AG04450 (cell line): ENCODE measurements around the gene CCDC83. TPM values are rescaled to one million over a fixed set of nuclear protein-coding genes. Genes with fewer than 3 reads are reported as not detected.

Experiments
- CTCF ChIA-PET: fragments of 300-600, 350-600 bp; formaldehyde crosslinking; extraction: SDS; loops from one replicate; lab custom pipeline; 2022; ENCODE audit warnings: antibody characterized with exemption, inconsistent platforms; lab: Charles Lee
- POLR2A ChIA-PET: fragments of 350-600 bp; formaldehyde crosslinking; extraction: SDS; loops from one replicate; lab custom pipeline; 2021; ENCODE audit warnings: antibody characterized with exemption, inconsistent platforms; lab: Yijun Ruan, JAX
- DNase-seq: peaks from one replicate; pipeline ENCODE4 v3.0.0-alpha.2; 2011; ENCODE audit warnings: low read depth, low spot score
- H3K27ac ChIP-seq: one replicate; pipeline ENCODE4 v1.5.1; 2012; ENCODE audit warnings: low read depth, low read length, control low read depth
- H3K27me3 ChIP-seq: one replicate; pipeline ENCODE4 v1.6.0; 2012; ENCODE audit warnings: low read length; ENCODE audit not compliant: control insufficient read depth, insufficient read depth
- H3K4me3 ChIP-seq: 2 replicates; pipeline ENCODE4 v1.5.1; 2011; ENCODE audit warnings: mild to moderate bottlenecking, low read depth, low read length, control low read depth
- H3K9me3 ChIP-seq: 2 replicates; pipeline ENCODE4 v1.5.1; 2012; ENCODE audit warnings: low read length; ENCODE audit not compliant: control insufficient read depth, insufficient read depth
- polyA plus RNA-seq: library from polyadenylated mRNA; depleted of rRNA; stranded (reverse); fragments of >200 nt; gene quantifications from 2 replicates; pipeline ENCODE4 v1.2.3, GENCODE V29; 2011
- TF ChIP-seq, protein P1 (sequence below): IDR thresholded peaks from 2 replicates; pipeline ENCODE4 v1.5.1; 2011; ENCODE audit warnings: low read depth, low read length, control low read depth, inconsistent platforms

Gene CCDC83
- polyA plus RNA-seq, 1 experiment: not detected

DNA sequence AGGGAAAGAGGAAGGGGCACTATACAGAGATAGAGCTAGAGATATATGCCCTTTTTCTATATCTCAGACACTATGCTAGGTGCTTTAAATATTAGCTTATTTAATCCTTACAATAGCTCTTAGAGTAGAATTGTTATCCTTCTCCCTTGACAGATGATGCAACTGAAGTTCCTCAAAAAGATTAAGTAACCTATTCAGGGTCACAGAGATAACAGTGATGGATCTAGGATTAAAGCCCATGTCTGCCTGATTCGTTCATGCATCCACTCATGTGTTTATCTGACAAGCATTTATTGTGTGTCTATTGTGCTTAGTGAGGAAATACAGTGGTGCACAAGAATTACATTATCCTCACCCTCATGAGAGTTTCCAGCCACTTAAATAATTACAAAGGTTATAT lies 8.7 kb downstream of the CCDC83 start:
- no peak for DNase-seq
- ChIA-PET POLR2A (no interaction called here), CTCF (interaction anchor here (6.8 kb wide), 1 partner anchor 9 kb away, joined by 68 read pairs; the partner anchor contains the start of gene CCDC83)
- no peaks in the 10 kb centered on the region for H3K9me3 ChIP-seq
- no peak overlapping the region for H3K4me3 ChIP-seq
- no peaks in the 10 kb centered on the region for H3K27me3 ChIP-seq
- TF ChIP-seq, protein P1, sequence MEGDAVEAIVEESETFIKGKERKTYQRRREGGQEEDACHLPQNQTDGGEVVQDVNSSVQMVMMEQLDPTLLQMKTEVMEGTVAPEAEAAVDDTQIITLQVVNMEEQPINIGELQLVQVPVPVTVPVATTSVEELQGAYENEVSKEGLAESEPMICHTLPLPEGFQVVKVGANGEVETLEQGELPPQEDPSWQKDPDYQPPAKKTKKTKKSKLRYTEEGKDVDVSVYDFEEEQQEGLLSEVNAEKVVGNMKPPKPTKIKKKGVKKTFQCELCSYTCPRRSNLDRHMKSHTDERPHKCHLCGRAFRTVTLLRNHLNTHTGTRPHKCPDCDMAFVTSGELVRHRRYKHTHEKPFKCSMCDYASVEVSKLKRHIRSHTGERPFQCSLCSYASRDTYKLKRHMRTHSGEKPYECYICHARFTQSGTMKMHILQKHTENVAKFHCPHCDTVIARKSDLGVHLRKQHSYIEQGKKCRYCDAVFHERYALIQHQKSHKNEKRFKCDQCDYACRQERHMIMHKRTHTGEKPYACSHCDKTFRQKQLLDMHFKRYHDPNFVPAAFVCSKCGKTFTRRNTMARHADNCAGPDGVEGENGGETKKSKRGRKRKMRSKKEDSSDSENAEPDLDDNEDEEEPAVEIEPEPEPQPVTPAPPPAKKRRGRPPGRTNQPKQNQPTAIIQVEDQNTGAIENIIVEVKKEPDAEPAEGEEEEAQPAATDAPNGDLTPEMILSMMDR: no peak
- H3K27ac ChIP-seq: no peak overlapping the region

DNA sequence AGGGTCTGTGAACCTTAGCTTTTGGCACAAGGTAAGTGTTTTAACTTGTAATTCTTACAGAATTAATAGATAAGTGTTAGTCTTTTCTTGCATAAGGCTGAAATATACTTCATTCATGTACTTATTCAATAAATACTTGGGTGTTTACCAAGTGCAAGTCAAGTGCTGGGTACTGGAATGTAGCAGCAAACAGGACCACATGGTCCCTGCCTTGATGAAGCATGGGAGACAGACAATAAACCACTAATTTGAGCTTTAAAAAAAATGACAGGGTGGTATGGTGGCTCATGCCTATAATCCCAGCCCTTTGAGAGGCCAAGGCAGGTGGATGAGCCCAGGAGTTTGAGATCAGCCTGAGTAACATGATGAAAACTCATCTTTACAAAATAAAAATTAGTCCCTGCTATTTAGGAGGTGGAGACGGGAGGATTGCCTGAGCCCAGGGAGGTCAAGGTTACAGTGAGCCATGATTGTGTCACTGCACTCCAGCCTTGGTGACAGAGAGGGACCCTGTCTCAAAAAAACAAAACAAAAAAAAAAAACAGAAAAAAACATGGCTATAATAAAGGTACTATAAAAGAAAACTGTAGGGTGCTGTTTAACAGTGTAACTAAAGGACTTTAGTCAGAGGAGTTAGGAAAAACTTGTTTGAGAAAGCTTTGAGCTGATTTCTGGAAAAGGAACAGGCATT lies 11.1 kb downstream of the CCDC83 start:
- H3K27ac ChIP-seq: no peak overlapping the region
- TF ChIP-seq, protein P1: no peak
- H3K4me3 ChIP-seq: no peak overlapping the region
- H3K27me3 ChIP-seq: no peaks in the 10 kb centered on the region
- ChIA-PET CTCF (interaction anchor here (0.7 to 6.8 kb wide), 2 partner anchors 11 to 70 kb away, joined by 3 to 68 read pairs; partner anchors contain the start of gene CCDC83), POLR2A (no interaction called here)
- no peak for DNase-seq
- H3K9me3 ChIP-seq: no peaks in the 10 kb centered on the region

DNA sequence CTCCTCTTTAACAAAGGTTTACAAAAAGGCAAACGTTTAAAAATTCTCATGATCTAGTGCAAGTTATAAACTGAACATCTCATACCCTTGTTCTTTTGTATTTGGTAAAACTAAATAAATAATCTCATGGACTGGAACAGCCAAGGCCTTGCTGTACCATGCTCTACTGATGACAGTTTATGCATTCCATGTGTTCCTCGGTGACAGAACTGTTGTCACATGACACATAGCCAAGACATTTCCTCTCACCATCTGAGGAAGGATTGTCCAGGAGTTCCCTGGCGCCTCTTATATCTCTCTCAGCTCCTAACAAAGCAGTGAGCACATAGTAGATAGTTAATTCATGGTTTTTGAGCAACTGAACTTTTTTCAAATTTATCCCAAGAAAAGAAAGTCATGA lies 12.6 kb downstream of the CCDC83 start:
- ChIA-PET CTCF (interaction anchor here (6.8 kb wide), 1 partner anchor 13 kb away, joined by 68 read pairs; the partner anchor contains the start of gene CCDC83), POLR2A (no interaction called here)
- Histone ChIP-seq H3K9me3 (no peaks in the 10 kb centered on the region), H3K4me3 (no peak overlapping the region), H3K27me3 (no peaks in the 10 kb centered on the region), H3K27ac (no peak overlapping the region)
- TF ChIP-seq, protein P1: no peak
- no peak for DNase-seq

DNA sequence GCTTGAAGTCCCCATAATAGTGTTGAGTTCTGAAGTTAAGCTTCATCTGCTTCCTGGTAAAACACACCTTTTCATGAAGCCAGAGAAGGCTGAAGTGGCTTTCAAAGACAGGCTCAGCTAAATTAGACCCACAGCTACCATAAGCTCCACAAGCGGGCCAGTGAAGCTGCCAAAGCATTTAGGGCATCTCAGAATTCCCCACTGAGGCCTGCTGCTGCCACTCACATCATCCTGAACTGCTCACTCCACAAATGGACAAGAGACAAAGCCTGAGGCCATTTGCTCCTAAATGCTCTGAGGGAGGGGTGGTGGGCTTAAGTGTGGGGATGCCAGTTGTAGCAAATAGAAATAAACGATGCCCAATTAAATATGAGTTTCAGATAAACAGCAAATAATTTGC lies 14.6 kb downstream of the CCDC83 start:
- Histone ChIP-seq H3K4me3 (no peak overlapping the region), H3K27ac (no peak overlapping the region), H3K27me3 (no peaks in the 10 kb centered on the region), H3K9me3 (no peaks in the 10 kb centered on the region)
- ChIA-PET CTCF (no interaction called here), POLR2A (no interaction called here)
- TF ChIP-seq, protein P1: no peak
- DNase-seq: no peak

DNA sequence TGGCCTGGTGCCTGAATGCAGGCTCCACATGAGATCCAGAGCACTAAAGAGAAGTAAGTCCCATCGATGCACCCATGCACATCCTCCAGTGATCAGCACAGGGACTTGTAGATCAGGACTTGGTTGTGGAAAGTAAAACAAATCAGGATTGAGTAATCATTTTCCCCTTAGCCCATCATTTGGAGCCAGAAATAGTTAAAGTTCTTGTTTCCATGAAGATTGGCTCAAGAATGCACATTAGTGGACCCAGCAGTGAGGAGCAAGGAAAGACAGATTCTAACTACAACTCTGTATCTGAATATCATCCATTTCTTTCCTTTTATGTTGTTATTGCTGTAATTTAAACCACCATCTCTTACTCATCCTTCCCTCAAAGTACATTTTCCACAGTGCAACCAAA lies 19.1 kb downstream of the CCDC83 start:
- CTCF ChIA-PET: interaction anchor here (0.5 to 2.0 kb wide), 3 partner anchors 19 to 26 kb away, joined by 5 to 13 read pairs (median 5); partner anchors contain the start of gene CCDC83

More for the DNA sequence above, 19.1 kb downstream of the CCDC83 start:
- Histone ChIP-seq H3K4me3 (no peak overlapping the region), H3K27ac (no peak overlapping the region), H3K27me3 (no peaks in the 10 kb centered on the region), H3K9me3 (no peaks in the 10 kb centered on the region)
- TF ChIP-seq, protein P1: no peak
- POLR2A ChIA-PET: no interaction called here
- DNase-seq: no peak
